HepG2 (cell line): ENCODE data around the gene CHRM5. TPM values are rescaled to one million over a fixed set of nuclear protein-coding genes. Genes with fewer than 3 reads are reported as not detected.

Experiments
- ATAC-seq: fragments of 200-7000 bp; cut with Tn5 transposase; 3 replicates; pipeline ENCODE4 v1.9.1; 2020; ENCODE audit warnings: mild to moderate bottlenecking, moderate library complexity
- Bru-seq: library from RNA; stranded (reverse); fragments of 400-500 nt; gene quantifications from one replicate; lab custom pipeline; 2021; lab: Mats Ljungman, UMichigan
- BruChase-seq, 2 experiments: library from RNA; stranded (reverse); fragments of 400-500 nt; gene quantifications; one replicate each; lab custom pipeline; 2021; lab: Mats Ljungman, UMichigan
- BruUV-seq: library from RNA; stranded (reverse); fragments of 400-500 nt; replicated peaks from 2 replicates; lab custom pipeline; 2021; lab: Mats Ljungman, UMichigan
- CTCF ChIA-PET: fragments of 300-600 bp; formaldehyde crosslinking; extraction: SDS; loops from one replicate; lab custom pipeline; 2021; ENCODE audit warnings: low total read pairs, inconsistent platforms, low intra/inter-chr PET ratio; lab: Yijun Ruan, JAX
- POLR2A ChIA-PET: fragments of 350-600 bp; sonication (Branson Sonifier 250); formaldehyde crosslinking; loops from one replicate; lab custom pipeline; 2020; ENCODE audit warnings: antibody characterized with exemption, inconsistent platforms; lab: Yijun Ruan, JAX
- DNase-seq: peaks from one replicate; pipeline ENCODE4 v3.0.0-alpha.2; 2015; ENCODE audit warnings: low spot score
- FAIRE-seq: peaks from 3 replicates; lab custom pipeline; 2011; peaks lifted over from hg19 to GRCh38; lab: Jason Lieb, UNC
- H2AFZ ChIP-seq: one replicate; pipeline ENCODE4 v1.6.1; 2011; ENCODE audit warnings: low read length, inconsistent platforms
- H3K27ac ChIP-seq: fragments of 300-600 bp; 3 replicates; pipeline ENCODE4 v1.8.0; 2011; ENCODE audit warnings: mixed run types, mild to moderate bottlenecking, mixed read lengths, low read length, inconsistent platforms; ENCODE audit not compliant: insufficient read depth; ENCODE audit errors: extremely low read length
- H3K27me3 ChIP-seq, 2 experiments: fragments of 200-600 bp in 1 of 2; 2 replicates in 1 of 2; 3 replicates in 1 of 2; pipeline versions ENCODE4 v1.6.0 to v1.8.0; 2011; ENCODE audit warnings: low read length in 2 of 2, mild to moderate bottlenecking in 2 of 2, moderate library complexity in 2 of 2, inconsistent platforms in 1 of 2; ENCODE audit not compliant: insufficient read depth in 2 of 2, control insufficient read depth in 1 of 2
- H3K36me3 ChIP-seq, 2 experiments: fragments of 200-600 bp in 1 of 2; replicated peaks in 1 of 2; 2 replicates in 1 of 2; 3 replicates in 1 of 2; pipeline versions ENCODE4 v1.5.1 to v1.8.0; 2011; ENCODE audit warnings: low read length in 2 of 2, inconsistent platforms in 1 of 2; ENCODE audit not compliant: insufficient read depth in 2 of 2, control insufficient read depth in 1 of 2
- H3K4me1 ChIP-seq: 2 replicates; pipeline ENCODE4 v1.5.1; 2012; ENCODE audit warnings: low read length, inconsistent platforms; ENCODE audit not compliant: insufficient read depth
- H3K4me2 ChIP-seq: 2 replicates; pipeline ENCODE4 v1.6.0; 2011; ENCODE audit warnings: low read depth, low read length, inconsistent platforms
- H3K4me3 ChIP-seq, 3 experiments: fragments of 200-600 bp in 1 of 3; sonication (generic), shearing (Covaris generic) in 1 of 3; replicated peaks in 1 of 3; 2 replicates each; pipeline ENCODE4 v1.5.1; 2011 to 2016; ENCODE audit warnings: low read length in 3 of 3, inconsistent platforms in 2 of 3, low read depth in 2 of 3, mild to moderate bottlenecking in 2 of 3, control low read depth in 1 of 3, mixed read lengths in 1 of 3; ENCODE audit not compliant: insufficient read depth in 1 of 3
- H3K79me2 ChIP-seq: one replicate; pipeline ENCODE4 v1.6.1; 2011; ENCODE audit warnings: low read length, inconsistent platforms; ENCODE audit not compliant: insufficient read depth
- H3K9ac ChIP-seq: 2 replicates; pipeline ENCODE4 v1.6.0; 2011; ENCODE audit warnings: mild to moderate bottlenecking, low read depth, low read length, inconsistent platforms; ENCODE audit not compliant: insufficient read depth
- H3K9me3 ChIP-seq: 2 replicates; pipeline ENCODE4 v1.5.1; 2012; ENCODE audit warnings: mild to moderate bottlenecking, low read length
- H4K20me1 ChIP-seq: 2 replicates; pipeline ENCODE4 v1.6.0; 2011; ENCODE audit warnings: inconsistent platforms, mild to moderate bottlenecking, low read length, moderate library complexity; ENCODE audit not compliant: insufficient read depth
- BRCA1 ChIP-seq: sonication (generic); formaldehyde crosslinking; IDR thresholded peaks from 2 replicates; pipeline ENCODE4 v1.4.0; 2020; ENCODE audit warnings: missing genetic modification reagents
- CENPT ChIP-seq: sonication (generic); formaldehyde crosslinking; IDR thresholded peaks from 2 replicates; pipeline ENCODE4 v1.8.0; 2022; ENCODE audit warnings: low read depth, mild to moderate bottlenecking, moderate library complexity, missing genetic modification reagents
- DNMT3B ChIP-seq: conservative IDR thresholded peaks from 2 replicates; pipeline ENCODE4 v1.6.1; 2016; ENCODE audit warnings: missing biosample characterization, control low read depth
- ERF ChIP-seq: IDR thresholded peaks from 2 replicates; pipeline ENCODE4 v1.6.1; 2018; ENCODE audit warnings: missing biosample characterization, missing genetic modification reagents
- FOXJ3 ChIP-seq: sonication (generic); formaldehyde crosslinking; IDR thresholded peaks from 2 replicates; pipeline ENCODE4 v1.4.0; 2020; ENCODE audit warnings: missing genetic modification reagents, mild to moderate bottlenecking, borderline replicate concordance
- GZF1 ChIP-seq: sonication (generic); formaldehyde crosslinking; IDR thresholded peaks from 2 replicates; pipeline ENCODE4 v1.5.1; 2020; ENCODE audit warnings: mild to moderate bottlenecking, missing genetic modification reagents
- LBX2 ChIP-seq: sonication (generic); formaldehyde crosslinking; IDR thresholded peaks from 2 replicates; pipeline ENCODE4 v1.5.0; 2020; ENCODE audit warnings: missing genetic modification reagents, mild to moderate bottlenecking, borderline replicate concordance
- LRRFIP1 ChIP-seq: sonication (generic); formaldehyde crosslinking; conservative IDR thresholded peaks from 2 replicates; pipeline ENCODE4 v1.4.0; 2020; ENCODE audit warnings: missing genetic modification reagents
- MED13 ChIP-seq: sonication (generic); formaldehyde crosslinking; IDR thresholded peaks from 2 replicates; pipeline ENCODE4 v1.5.0; 2020; ENCODE audit warnings: missing genetic modification reagents
- SALL2 ChIP-seq: sonication (generic); formaldehyde crosslinking; IDR thresholded peaks from 2 replicates; pipeline ENCODE4 v1.8.1; 2023; ENCODE audit warnings: mild to moderate bottlenecking, missing genetic modification reagents, inconsistent platforms
- SIN3B ChIP-seq: fragments of 150-350 bp; IDR thresholded peaks from 2 replicates; pipeline ENCODE4 v1.6.1; 2014; ENCODE audit warnings: low read length
- SMAD1 ChIP-seq: sonication (generic); formaldehyde crosslinking; IDR thresholded peaks from 2 replicates; pipeline ENCODE4 v1.4.0; 2020; ENCODE audit warnings: missing genetic modification reagents, low read depth, mild to moderate bottlenecking, borderline replicate concordance
- SOX5 ChIP-seq: IDR thresholded peaks from 2 replicates; pipeline ENCODE4 v1.6.1; 2016; ENCODE audit warnings: borderline replicate concordance
- THAP11 ChIP-seq: IDR thresholded peaks from 2 replicates; pipeline ENCODE4 v1.6.1; 2016; ENCODE audit warnings: missing biosample characterization, missing genetic modification reagents
- ZNF761 ChIP-seq: sonication (generic); formaldehyde crosslinking; conservative IDR thresholded peaks from 2 replicates; pipeline ENCODE4 v1.4.0; 2020; ENCODE audit warnings: mild to moderate bottlenecking, missing genetic modification reagents
- ZNF850 ChIP-seq: sonication (generic); formaldehyde crosslinking; conservative IDR thresholded peaks from 2 replicates; pipeline ENCODE4 v1.9.0; 2021; ENCODE audit warnings: mild to moderate bottlenecking, missing genetic modification reagents
- WGBS: methylation state at CpG from one replicate; pipeline ENCODE4 v1.1.6; 2017; ENCODE audit warnings: low lambda C conversion rate; 5-methylcytosine and 5-hydroxymethylcytosine counted together
- in situ Hi-C: cut with HindIII; loops from 2 replicates; pipeline ENCODE4 v1.10.0; 2017; ENCODE audit warnings: low pct_unique_long_range_greater_than_20kb; ENCODE audit not compliant: extremely low pct_ligation_motif_present
- intact Hi-C: fragments of 100-400 bp; cut with micrococcal nuclease; formaldehyde crosslinking; loops from one replicate; pipeline ENCODE4 v1.10.0; 2022; ENCODE audit not compliant: unreplicated experiment
- long read RNA-seq, 2 experiments: library from RNA in 1 of 2; library from polyadenylated mRNA in 1 of 2; stranded (forward) in 1 of 2; unstranded in 1 of 2; transcript quantifications; one replicate each; pipeline ENCODE4 v2.0.0, GENCODE V29; 2019 to 2022
- polyA minus RNA-seq, 3 experiments: library from RNA; depleted of rRNA, polyadenylated mRNA; stranded (reverse); fragments of >200 nt; gene quantifications; 2 replicates each; pipeline ENCODE4 v1.2.3, GENCODE V29; 2011; ENCODE audit warnings: low replicate concordance in 1 of 3
- polyA plus RNA-seq, 8 experiments: library from polyadenylated mRNA; depleted of rRNA in 3 of 8; stranded (reverse) in 7 of 8; unstranded in 1 of 8; fragments of >200 nt; fragmentation: Illumina TruSeq in 4 of 8; extraction: Trizol in 4 of 8; gene quantifications; 2 replicates each; pipeline versions ENCODE4 v1.2.1 to v1.2.3, GENCODE V29; 2011 to 2016; ENCODE audit warnings: low read depth in 4 of 8, missing spikeins in 1 of 8, mixed read lengths in 1 of 8; ENCODE audit not compliant: insufficient read depth in 1 of 8
- total RNA-seq, 5 experiments: library from RNA; depleted of rRNA; stranded (reverse); fragments of >200 nt; fragmentation: Illumina TruSeq; extraction: Trizol; gene quantifications; 2 replicates each; pipeline ENCODE4 v1.2.3, GENCODE V29; 2016; ENCODE audit warnings: low read depth in 1 of 5
- TF ChIP-seq, protein P1 (sequence below): sonication (generic); formaldehyde crosslinking; IDR thresholded peaks from 2 replicates; pipeline ENCODE4 v1.8.0; 2022; ENCODE audit warnings: missing genetic modification reagents, low read depth, mild to moderate bottlenecking, borderline replicate concordance

Gene CHRM5
- total RNA-seq (2016; rRNA removed; fragmentation: Illumina TruSeq; extraction: Trizol) (not detected in 2 replicates), polyA plus RNA-seq (2011; rRNA removed) (not detected in 2 replicates), polyA minus RNA-seq (2011; rRNA and poly(A)+ RNA removed; ENCODE audit: low replicate concordance) (not detected in 2 replicates), Bru-seq, nascent RNA (percentile 19 among the genes with signal in this experiment), BruChase-seq, experiment 1, labeled RNA remaining after a 6-hour chase (percentile 7 among the genes with signal in this experiment), BruChase-seq, experiment 2, labeled RNA remaining after a 2-hour chase (not detected)
- not detected in 2 replicates for total RNA-seq (2016; cell fraction: cytosol; rRNA removed; fragmentation: Illumina TruSeq; extraction: Trizol; ENCODE audit: low read depth)
- not detected in 2 replicates for total RNA-seq (2016; cell fraction: insoluble cytoplasmic fraction; rRNA removed; fragmentation: Illumina TruSeq; extraction: Trizol)
- not detected in 2 replicates for total RNA-seq (2016; cell fraction: membrane; rRNA removed; fragmentation: Illumina TruSeq; extraction: Trizol)
- total RNA-seq (2016; cell fraction: nucleus; rRNA removed; fragmentation: Illumina TruSeq; extraction: Trizol) = not detected in 2 replicates
- polyA plus RNA-seq (2011; cell fraction: cytosol; rRNA removed) = not detected in 2 replicates
- not detected in 2 replicates for polyA plus RNA-seq (2011; cell fraction: nucleus; rRNA removed)
- polyA plus RNA-seq (2012) = 0.05 and 0.09 TPM in 2 replicates
- polyA plus RNA-seq (2016; cell fraction: cytosol; fragmentation: Illumina TruSeq; extraction: Trizol; ENCODE audit: low read depth) = not detected in 2 replicates
- polyA plus RNA-seq (2016; cell fraction: insoluble cytoplasmic fraction; fragmentation: Illumina TruSeq; extraction: Trizol; ENCODE audit: low read depth) = not detected in 2 replicates
- polyA plus RNA-seq (2016; cell fraction: membrane; fragmentation: Illumina TruSeq; extraction: Trizol; ENCODE audit: low read depth) = not detected in 2 replicates
- polyA plus RNA-seq (2016; cell fraction: nucleus; fragmentation: Illumina TruSeq; extraction: Trizol; ENCODE audit: insufficient read depth, low read depth) = not detected in 2 replicates
- not detected in 2 replicates for polyA minus RNA-seq (2011; cell fraction: cytosol; rRNA and poly(A)+ RNA removed)
- polyA minus RNA-seq (2011; cell fraction: nucleus; rRNA and poly(A)+ RNA removed) = not detected in 2 replicates
- long read RNA-seq, experiment 1 = 0 reads
- long read RNA-seq, experiment 2 = 0 reads

- TF ChIP-seq DNMT3B (CRISPR knock-in tag) = no peak
- no peak for TF ChIP-seq MED13 (CRISPR knock-in tag)
- TF ChIP-seq ZNF850 (CRISPR knock-in tag) = no peak
- no peak for TF ChIP-seq BRCA1 (CRISPR knock-in tag)
- no peak for TF ChIP-seq THAP11 (CRISPR knock-in tag)
- TF ChIP-seq CENPT (CRISPR knock-in tag) = no peak
- no peak for TF ChIP-seq ZNF761 (CRISPR knock-in tag)
- TF ChIP-seq GZF1 = no peak
- no peak for TF ChIP-seq ERF (CRISPR knock-in tag)
- TF ChIP-seq SIN3B = no peak
- no peak for TF ChIP-seq LRRFIP1
- no peak for TF ChIP-seq LBX2 (CRISPR knock-in tag)
- TF ChIP-seq SOX5 (CRISPR knock-in tag) = no peak
- no peak for TF ChIP-seq SMAD1 (CRISPR knock-in tag)
- TF ChIP-seq, protein P1, sequence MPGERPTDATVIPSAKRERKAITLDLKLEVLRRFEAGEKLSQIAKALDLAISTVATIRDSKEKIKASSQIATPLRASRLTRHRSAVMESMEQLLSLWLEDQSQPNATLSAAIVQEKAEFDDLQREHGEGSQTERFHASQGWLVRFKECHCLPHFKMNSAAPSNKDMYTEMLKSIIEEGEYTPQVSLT (CRISPR knock-in tag) = no peak
- no peak for TF ChIP-seq SALL2 (CRISPR knock-in tag)
- no peak for TF ChIP-seq FOXJ3 (CRISPR knock-in tag)
Observed at GRCh38 chr15:33968224-33968623, at the start of gene CHRM5. TSS of gene CHRM5 (plus strand) at chr15:33968497. CDS start at chr15:34062718, 94,221 bp downstream.

More at GRCh38 chr15:33968224-33968623, at the start of gene CHRM5:
- POLR2A ChIA-PET = no interaction called here
- no TSS peak for BruUV-seq
- Histone ChIP-seq H4K20me1 (no peaks in the 10 kb centered on the region), H3K9ac (no peak within 1 kb of the TSS), H3K4me2 (no peak within 1 kb of the TSS), H3K4me3 (no peak within 1 kb of the TSS), H3K9me3 (no peaks in the 10 kb centered on the region), H3K27ac (no peak within 1 kb of the TSS), H3K27me3 (no peaks in the 10 kb centered on the region; a peak in 1 of 5 replicates), H3K79me2 (no peaks in the 10 kb centered on the region), H2AFZ (no peak within 1 kb of the TSS), H3K4me1 (no peaks in the 10 kb centered on the region), H3K36me3 (no peaks in the 10 kb centered on the region)
- 84% methylated on average over 6 of the region's 6 CpGs for WGBS
- no peak for ATAC-seq
- DNase-seq = no peak
- intact Hi-C loops (no loop called here), in situ Hi-C loops (no loop called here)
- CTCF ChIA-PET = no interaction called here
- no peak for FAIRE-seq
